ENCODE data around the gene TRMT11.

DNA sequence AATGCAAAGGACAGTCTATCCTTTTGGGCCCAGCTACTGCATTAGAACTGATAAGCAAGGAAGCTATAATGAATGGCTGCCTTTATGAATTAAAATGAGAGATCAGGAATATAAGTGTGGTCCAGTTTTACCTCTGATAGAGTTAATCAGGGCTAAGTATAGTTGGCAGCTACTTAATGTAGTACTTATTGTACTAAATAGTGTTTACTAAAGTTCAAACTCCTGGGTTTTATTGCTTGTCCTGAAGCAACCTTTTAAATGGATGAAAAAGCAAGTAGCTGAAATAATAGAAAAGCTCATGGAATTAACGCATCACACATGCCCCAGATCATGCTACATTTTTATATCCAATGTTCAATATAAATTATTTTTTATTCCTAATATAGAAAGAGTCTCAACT is 5.3 kb downstream of the TRMT11 start:
- TF ChIP-seq CTCF (IDR thresholded peaks at IDR 0.05) (no peak), POLR2A (IDR thresholded peaks at IDR 0.05) (no peak)
